ENCODE data around the gene PBXIP1. TPM values are rescaled to one million over a fixed set of nuclear protein-coding genes. Genes with fewer than 3 reads are reported as not detected.

PBXIP1 gene
- total RNA-seq, 1 donor from 2014 or later, result 29.9 TPM

Small RNA genes lying within 50 kb of the gene (microRNA-seq; reads per million reads assigned to microRNA genes)
- gene MIR4258 (ENCODE audit: unreplicated experiment), result not detected

Other genes with a start within 250 kb of the PBXIP1 start
- gene KCNN3, start 85.8 kb downstream of the PBXIP1 start, total RNA-seq (ENCODE audit: unreplicated experiment), result 3.8 TPM
- gene PMVK, start 19.4 kb downstream of the PBXIP1 start, total RNA-seq (ENCODE audit: unreplicated experiment), result 30.7 TPM
- 32.7 TPM for gene PYGO2, start 5.7 kb upstream of the PBXIP1 start, total RNA-seq (ENCODE audit: unreplicated experiment)
- 155 TPM for gene SHC1, start 14.6 kb upstream of the PBXIP1 start, total RNA-seq (ENCODE audit: unreplicated experiment)
- 22.8 TPM for gene CKS1B, start 18.6 kb upstream of the PBXIP1 start, total RNA-seq (ENCODE audit: unreplicated experiment)
- gene FLAD1, start 27.2 kb upstream of the PBXIP1 start, total RNA-seq (ENCODE audit: unreplicated experiment), result 68.8 TPM
- 1.3 TPM for gene LENEP, start 37.5 kb upstream of the PBXIP1 start, total RNA-seq (ENCODE audit: unreplicated experiment)
- 8.1 TPM for gene ZBTB7B, start 46.7 kb upstream of the PBXIP1 start, total RNA-seq (ENCODE audit: unreplicated experiment)
- 0.64 TPM for gene DCST2, start 77.7 kb upstream of the PBXIP1 start, total RNA-seq (ENCODE audit: unreplicated experiment)
- not detected for gene DCST1, start 77.7 kb upstream of the PBXIP1 start, total RNA-seq (ENCODE audit: unreplicated experiment)
- gene ADAM15, start 95.2 kb upstream of the PBXIP1 start, total RNA-seq (ENCODE audit: unreplicated experiment), result 7.6 TPM
- 2.9 TPM for gene EFNA4, start 107.6 kb upstream of the PBXIP1 start, total RNA-seq (ENCODE audit: unreplicated experiment)
- gene EFNA3, start 122.7 kb upstream of the PBXIP1 start, total RNA-seq (ENCODE audit: unreplicated experiment), result 14.6 TPM
- gene EFNA1, start 171.8 kb upstream of the PBXIP1 start, total RNA-seq (ENCODE audit: unreplicated experiment), result 1.7 TPM
- 8.6 TPM for gene SLC50A1, start 179.8 kb upstream of the PBXIP1 start, total RNA-seq (ENCODE audit: unreplicated experiment)
- 27.7 TPM for gene DPM3, start 184.4 kb upstream of the PBXIP1 start, total RNA-seq (ENCODE audit: unreplicated experiment)
- 108 TPM for gene KRTCAP2, start 217.2 kb upstream of the PBXIP1 start, total RNA-seq (ENCODE audit: unreplicated experiment)
- gene TRIM46, start 217.8 kb upstream of the PBXIP1 start, total RNA-seq (ENCODE audit: unreplicated experiment), result 30.4 TPM

Measured in glutamatergic neuron (in vitro differentiated cells).